ENCODE results near the gene NPVF.

DNA sequence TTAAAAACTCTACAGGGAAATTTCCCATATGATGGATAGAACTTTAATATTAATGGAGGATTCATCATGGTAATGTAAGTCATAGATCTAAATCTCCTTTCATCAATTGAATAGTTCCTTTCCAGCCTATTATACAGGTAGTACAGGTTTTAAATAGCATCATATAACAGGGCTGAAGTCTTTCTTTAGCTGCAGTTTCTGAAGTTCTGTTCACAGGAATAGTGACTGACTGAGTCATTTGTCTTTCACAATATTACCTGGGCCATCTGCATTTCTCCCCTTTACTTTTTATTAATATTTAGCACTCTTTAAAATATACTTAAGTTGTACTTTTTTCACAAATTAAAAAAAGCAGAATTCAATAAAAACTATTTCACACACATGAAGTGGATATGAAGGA lies 12.6 kb upstream of the NPVF start:
- TF ChIP-seq CTCF (IDR thresholded peaks at IDR 0.05; ENCODE audit: low read depth, low read length) (no peak), POLR2A (IDR thresholded peaks at IDR 0.05; ENCODE audit: extremely low read depth, insufficient read length) (no peak), MYC (IDR thresholded peaks at IDR 0.05; ENCODE audit: low read depth, low read length) (no peak)
- TF ChIP-seq, protein P1, sequence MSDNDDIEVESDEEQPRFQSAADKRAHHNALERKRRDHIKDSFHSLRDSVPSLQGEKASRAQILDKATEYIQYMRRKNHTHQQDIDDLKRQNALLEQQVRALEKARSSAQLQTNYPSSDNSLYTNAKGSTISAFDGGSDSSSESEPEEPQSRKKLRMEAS (IDR thresholded peaks at IDR 0.05; ENCODE audit: low read depth, low read length), result no peak

Data from NB4 (cell line).